ENCODE measurements around the gene PRPF40A. TPM values are rescaled to one million over a fixed set of nuclear protein-coding genes. Genes with fewer than 3 reads are reported as not detected.

The PRPF40A gene
- total and polyA plus RNA-seq, 10 of the 15 experiments (the other 5 are each of a cell fraction or from before 2014, with no cell fraction given), result 97.8 to 197 (median 144) TPM

DNA sequence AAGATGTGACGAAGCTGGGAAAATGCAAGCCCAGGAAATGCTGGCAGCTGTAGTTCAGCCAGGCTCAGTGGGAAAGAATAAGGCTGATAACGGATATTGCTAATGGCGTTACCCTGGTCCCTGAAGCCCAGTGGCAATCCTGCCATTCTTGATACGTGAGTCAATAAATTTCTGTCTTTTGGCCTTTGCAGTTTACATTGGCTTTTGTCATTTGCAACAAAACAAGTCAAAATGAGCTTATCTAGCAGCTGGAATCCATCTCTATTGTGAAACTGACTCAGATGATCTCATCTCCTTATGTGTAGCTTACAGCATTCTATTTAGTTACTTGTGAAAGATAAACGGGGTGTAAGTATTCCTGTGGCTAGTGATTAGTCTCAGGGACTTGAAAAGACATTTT, 44.9 kb upstream of the PRPF40A start:
- ChIA-PET CTCF (interaction anchor here (1.1 kb wide), 1 partner anchor 19 kb away, joined by 6 read pairs; no protein-coding TSS in a partner anchor), SMC1A (ENCODE audit: uncharacterized antibody, unreplicated experiment) (no interaction called here), RAD21 (ENCODE audit: unreplicated experiment) (no interaction called here), POLR2A (interaction anchor here (0.9 kb wide), 1 partner anchor 11 kb away, joined by 3 read pairs; no protein-coding TSS in a partner anchor)
- Histone ChIP-seq H2AFZ (ENCODE audit: control insufficient read depth, low read depth, low read length) (no peak overlapping the region), H3K9me3 (replicated peaks; ENCODE audit: control insufficient read depth, insufficient read depth, low read length) (no peaks in the 10 kb centered on the region), H3K4me1 (ENCODE audit: control insufficient read depth, insufficient read depth, low read length) (no peaks in the 10 kb centered on the region), H4K20me1 (ENCODE audit: control insufficient read depth, insufficient read depth) (no peaks in the 10 kb centered on the region), H3K79me2 (ENCODE audit: control insufficient read depth, insufficient read depth, low read length) (no peaks in the 10 kb centered on the region), H3K27me3 (replicated peaks in 1 of 2; ENCODE audit: control insufficient read depth in 2 of 2, insufficient read depth in 2 of 2, low read length in 1 of 2) (no peaks in the 10 kb centered on the region), H3K27ac (ENCODE audit: control insufficient read depth, insufficient read depth) (no peak overlapping the region), H3K9ac (ENCODE audit: control insufficient read depth, insufficient read depth, low read length) (no peak overlapping the region), H3K36me3 (ENCODE audit: control insufficient read depth in 2 of 2, insufficient read depth in 2 of 2, low read length in 1 of 2) (no peaks in the 10 kb centered on the region; a peak in 3 of 4 replicates), H3K4me2 (ENCODE audit: control insufficient read depth, insufficient read depth) (no peak overlapping the region), H3K4me3 (no peak overlapping the region)
- in situ Hi-C loops (cut with MboI) (no loop called here), intact Hi-C loops (cut with micrococcal nuclease; ENCODE audit: unreplicated experiment) (no loop called here)
- no TSS peak for BruUV-seq (replicated peaks)
- DNase-seq (ENCODE audit: low read depth, low spot score) (no peak), ATAC-seq (no peak), FAIRE-seq (no peak)
- TF ChIP-seq MTA3 (IDR thresholded peaks at IDR 0.05; ENCODE audit: borderline replicate concordance, low read length), result no peak
- no peak for TF ChIP-seq SUZ12 (IDR thresholded peaks at IDR 0.05; ENCODE audit: unreplicated experiment)
- TF ChIP-seq HSF1 (IDR thresholded peaks at IDR 0.05; ENCODE audit: low read depth, low read length), result no peak
- TF ChIP-seq PML (IDR thresholded peaks at IDR 0.05; ENCODE audit: low read length), result no peak
- TF ChIP-seq, protein P1, sequence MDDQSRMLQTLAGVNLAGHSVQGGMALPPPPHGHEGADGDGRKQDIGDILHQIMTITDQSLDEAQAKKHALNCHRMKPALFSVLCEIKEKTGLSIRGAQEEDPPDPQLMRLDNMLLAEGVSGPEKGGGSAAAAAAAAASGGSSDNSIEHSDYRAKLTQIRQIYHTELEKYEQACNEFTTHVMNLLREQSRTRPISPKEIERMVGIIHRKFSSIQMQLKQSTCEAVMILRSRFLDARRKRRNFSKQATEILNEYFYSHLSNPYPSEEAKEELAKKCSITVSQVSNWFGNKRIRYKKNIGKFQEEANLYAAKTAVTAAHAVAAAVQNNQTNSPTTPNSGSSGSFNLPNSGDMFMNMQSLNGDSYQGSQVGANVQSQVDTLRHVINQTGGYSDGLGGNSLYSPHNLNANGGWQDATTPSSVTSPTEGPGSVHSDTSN (IDR thresholded peaks at IDR 0.05; ENCODE audit: insufficient replicate concordance, low read depth, low read length), result no peak
- no peak for TF ChIP-seq REST (IDR thresholded peaks at IDR 0.05; ENCODE audit: low read depth, low read length)
- TF ChIP-seq SMAD1 (IDR thresholded peaks at IDR 0.05; ENCODE audit: low read depth, partially characterized antibody), result no peak
- 82% methylated on average over 5 of the region's 5 CpGs for WGBS (ENCODE audit: insufficient coverage, insufficient replicate concordance, low lambda C conversion rate, missing lambda C conversion rate)

Measured in GM12878 (cell line).